Tongue (tissue), 2 donors: ENCODE results near the gene SUSD6. TPM values are rescaled to one million over a fixed set of nuclear protein-coding genes. Genes with fewer than 3 reads are reported as not detected.
A peak's percentile ranks its signal among the peaks of the same experiment; 100 is the strongest.
"Not testable (repeated sequence)": the region's sequence is repeated elsewhere in the genome, so short reads cannot be mapped to it uniquely, and the experiment has no call there.

ENCODE experiments used
- DNase-seq: peaks from one replicate; pipeline ENCODE4 v3.0.0-alpha.2; 2015
- total RNA-seq: library from RNA; depleted of rRNA; stranded (reverse); fragments of >200 nt; gene quantifications from one replicate; pipeline ENCODE4 v1.2.3, GENCODE V29; 2014

The SUSD6 gene
- total RNA-seq, 1 donor from 2014 or later = 27.2 TPM

DNA sequence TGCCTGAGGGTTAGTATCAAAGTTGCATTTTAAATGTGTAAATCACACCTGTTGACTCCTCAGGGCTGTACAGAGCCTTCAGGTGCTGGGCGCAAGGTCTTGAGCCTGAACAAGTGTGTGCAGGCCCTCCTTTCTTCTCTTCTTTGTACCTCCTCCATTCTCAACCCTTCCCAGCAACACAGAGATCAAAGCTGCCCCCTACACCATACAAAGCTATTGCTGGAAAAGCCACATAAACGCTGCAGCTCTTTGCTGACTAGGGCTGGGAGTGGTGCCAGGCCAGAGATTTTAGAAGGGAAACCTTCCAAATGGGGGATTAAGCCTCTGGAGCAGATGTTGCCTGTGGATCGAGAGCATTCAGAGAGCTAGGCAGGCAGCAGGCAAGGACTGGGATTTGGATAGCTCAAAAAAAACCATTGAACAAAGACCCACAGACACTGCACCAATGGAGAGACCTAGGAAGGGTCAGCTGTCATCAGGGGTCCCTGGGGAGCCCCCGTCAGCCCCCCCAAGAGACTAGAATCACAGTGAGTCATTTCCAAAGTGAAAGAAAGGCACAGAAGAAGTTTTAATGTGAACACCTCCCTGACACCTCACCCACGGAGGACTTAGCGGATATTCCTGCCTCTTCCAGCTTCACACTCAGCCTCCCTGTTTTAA lies 18.2 kb upstream of the SUSD6 start:
- DNase-seq = peak; percentile 98

DNA sequence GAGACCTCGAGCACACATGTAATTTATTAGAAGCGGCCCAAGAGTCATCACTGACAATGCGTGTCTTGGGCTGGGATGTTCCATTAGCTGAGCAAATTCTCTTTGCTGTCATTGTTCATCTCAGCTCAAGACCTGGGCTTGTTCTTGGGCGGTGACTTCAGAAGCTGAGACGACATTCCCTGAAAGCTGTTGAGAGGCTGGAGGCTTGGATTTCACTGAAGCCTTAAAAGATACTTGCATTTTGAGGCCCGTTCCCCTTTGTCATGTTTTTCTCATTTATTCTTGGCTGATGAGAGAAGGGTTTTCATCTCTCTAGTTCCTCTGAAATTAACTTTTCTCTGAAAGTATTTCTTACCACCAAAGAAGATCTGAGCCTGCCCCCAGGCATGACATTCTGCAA lies 16.6 kb upstream of the SUSD6 start:
- peak; percentile 67 for DNase-seq

DNA sequence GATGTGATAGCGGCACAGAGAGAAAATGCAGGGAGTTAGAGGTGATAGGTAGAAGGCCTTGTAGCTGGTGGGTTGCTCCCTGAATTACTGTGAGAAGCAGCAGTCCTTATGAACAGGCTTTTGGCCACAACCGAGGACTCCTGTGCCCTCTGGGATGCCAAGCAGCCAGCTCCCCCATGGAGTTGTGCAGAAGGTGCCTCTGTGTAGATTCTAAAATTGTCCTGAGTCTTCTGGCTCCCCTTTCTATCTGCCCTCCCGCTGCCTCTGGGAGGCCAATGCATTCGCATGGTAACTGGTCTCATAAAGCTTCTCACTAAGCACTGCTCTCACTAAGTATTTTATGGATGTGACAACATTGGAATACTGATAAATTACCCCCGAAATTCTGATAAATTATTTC lies 16.1 kb upstream of the SUSD6 start:
- DNase-seq = no peak

DNA sequence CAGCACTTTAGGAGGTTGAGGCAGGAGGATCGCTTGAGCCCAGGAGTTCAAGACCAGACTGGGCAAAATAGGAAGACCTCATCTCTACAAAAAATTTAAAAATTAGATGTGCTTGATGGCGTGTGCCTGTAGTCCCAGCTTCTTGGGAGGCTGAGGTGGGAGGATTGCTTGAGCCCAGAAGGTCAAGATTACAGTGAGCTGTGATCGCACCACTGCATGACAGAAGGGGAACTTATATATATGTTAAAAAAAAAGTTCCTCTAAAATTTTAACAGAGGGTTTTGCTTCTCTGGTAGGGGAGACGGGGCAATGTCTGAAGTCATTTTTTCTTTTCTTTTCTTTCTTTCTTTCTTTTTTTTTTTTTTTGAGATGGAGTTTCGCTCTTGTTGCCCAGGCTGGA lies 12.0 kb upstream of the SUSD6 start:
- DNase-seq = not testable (repeated sequence)

DNA sequence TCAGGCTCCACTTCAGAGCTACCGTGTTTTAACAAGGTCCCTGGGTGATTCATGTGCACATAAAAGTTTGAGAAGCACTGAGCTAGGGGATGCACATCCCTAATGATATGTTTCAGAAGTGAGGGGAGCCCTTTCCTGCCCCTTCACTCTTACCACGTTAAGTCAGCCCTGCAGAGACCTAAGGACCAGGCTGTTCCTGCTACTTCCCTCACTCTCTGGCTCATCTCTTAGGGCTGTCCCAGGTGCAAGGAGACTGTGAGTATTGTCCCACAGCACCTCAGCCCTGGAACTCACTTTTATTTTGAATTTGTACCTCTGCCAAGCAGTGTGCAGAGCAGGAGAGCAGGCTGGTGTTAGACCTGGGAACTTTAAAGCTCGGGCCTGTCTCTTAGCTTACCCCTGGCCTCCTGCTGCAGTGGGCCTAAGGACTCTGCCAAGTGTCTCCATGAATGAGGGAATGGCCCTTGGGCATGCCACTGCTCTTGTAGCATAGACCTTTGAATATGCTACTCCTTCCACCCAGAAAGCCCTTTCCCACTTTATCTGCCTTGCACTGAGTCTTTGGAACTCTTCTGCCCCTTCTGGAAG lies 11.0 kb upstream of the SUSD6 start:
- no peak for DNase-seq

DNA sequence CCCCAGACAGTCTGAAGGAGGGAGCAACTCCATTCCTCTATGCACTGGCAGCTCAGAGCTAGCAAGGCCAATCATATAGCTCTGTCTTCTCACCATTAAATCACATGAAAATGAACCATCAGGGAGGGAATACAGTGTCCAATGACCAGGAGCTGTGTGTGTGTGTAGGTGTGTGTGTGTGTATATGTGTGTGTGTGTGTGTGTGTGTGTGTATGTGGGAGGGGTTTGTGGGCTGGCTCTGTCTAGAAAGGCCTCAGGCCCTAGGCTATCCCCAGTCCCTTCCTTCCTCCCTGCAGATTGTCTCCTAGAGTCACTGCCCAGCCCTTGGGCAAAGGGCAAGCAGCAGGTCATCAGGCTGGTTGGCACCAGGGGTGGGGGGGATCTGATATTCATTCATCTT lies 5.7 kb upstream of the SUSD6 start:
- DNase-seq = no peak

DNA sequence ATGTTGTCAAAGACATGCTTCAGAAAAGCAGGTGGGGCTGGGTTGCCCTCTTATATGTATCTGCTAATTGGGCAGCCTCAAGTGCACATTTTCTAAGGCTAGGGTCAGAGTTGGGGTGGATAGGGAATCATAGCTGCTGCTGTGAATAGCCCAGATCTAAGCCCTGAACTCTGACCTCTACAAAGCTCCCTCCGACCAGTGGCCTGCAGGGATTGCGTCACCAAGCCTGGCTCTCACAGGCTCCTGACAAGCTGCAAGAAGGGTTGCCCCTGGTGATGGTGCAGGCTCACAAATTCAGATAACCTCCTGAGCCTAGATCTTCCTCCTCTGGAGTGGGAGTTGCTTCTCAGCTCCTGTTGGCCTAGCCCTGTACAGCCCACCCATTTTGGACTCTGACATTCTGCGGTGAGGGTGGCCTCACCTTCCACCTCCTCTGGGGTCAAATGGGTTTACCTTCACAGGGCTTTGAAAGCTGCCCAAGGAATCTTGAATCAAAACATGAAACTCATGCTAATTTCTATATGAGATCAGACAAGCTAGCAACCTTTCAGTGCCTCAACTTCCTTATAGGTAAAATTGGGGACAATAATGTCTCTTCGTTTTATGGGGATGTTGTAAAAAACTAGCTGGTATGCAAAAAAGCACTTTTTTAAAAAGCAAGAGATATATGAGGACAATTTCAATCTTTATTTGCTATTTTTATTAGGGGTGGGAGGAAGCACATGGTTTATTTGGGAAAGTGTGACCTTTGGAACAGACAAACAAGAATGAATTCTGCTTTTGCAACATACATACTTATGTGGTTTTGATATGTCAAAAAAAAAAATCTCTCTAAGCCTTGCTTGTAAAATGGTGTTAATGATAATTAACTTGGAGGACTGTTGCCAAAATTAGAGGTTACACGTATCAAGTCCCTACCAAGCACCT lies 4.9 kb upstream of the SUSD6 start:
- no peak for DNase-seq

DNA sequence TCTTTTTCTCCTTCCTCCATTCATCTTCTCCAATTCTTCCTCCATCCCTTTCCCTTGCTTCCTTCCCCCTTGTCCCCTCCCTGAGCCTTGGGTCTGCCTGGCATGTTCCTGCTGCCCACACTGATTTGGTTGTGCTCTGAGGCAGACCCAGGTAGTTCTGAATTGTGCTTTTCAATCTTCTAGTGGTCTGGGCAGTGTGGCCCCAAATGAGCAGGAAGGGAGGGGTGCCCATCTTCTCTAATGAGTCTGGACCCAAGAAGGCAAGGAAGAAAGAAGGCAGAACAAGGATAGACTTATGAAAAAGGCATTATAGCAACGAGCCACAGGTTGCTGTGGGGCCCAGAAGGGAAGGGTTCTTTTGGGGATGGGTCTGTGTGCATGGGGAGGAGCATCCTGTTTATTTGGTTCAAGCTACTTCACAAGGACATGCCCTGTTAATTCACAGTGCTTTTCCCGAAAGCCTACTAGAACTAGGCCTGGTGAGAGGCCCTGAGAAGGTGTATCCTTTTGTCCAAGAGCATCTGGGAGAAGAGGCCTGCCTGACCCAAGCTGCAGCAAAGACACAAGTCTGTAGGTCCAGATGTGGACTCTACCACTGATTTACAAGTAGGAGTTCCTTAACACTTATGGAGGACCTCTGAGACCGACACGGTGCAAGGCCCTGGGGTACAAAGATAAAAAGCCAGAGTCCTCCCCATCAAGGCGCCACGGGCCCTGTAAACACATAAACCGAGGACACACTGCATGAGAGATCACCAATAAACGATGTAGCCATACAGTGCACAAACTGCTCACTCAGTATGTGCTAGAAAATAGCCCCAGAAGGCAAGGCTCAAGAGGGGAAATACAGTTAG lies 1.1 kb upstream of the SUSD6 start:
- DNase-seq = peak; percentile 58

DNA sequence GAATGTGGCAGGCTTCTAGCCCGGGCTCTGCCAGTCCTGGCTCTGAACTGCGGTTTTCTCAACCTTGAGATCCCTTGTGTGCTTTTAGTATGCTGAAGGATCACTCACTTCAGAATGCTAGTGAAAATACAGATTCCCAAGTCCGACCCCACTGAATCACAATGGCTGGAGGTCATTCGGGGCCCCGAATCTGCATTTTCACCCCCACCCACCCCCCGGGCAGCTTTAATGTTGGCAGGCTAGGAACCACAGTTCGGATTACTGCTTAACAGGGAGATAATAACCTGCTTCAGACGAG lies 573 bp upstream of the SUSD6 start:
- DNase-seq = no peak

DNA sequence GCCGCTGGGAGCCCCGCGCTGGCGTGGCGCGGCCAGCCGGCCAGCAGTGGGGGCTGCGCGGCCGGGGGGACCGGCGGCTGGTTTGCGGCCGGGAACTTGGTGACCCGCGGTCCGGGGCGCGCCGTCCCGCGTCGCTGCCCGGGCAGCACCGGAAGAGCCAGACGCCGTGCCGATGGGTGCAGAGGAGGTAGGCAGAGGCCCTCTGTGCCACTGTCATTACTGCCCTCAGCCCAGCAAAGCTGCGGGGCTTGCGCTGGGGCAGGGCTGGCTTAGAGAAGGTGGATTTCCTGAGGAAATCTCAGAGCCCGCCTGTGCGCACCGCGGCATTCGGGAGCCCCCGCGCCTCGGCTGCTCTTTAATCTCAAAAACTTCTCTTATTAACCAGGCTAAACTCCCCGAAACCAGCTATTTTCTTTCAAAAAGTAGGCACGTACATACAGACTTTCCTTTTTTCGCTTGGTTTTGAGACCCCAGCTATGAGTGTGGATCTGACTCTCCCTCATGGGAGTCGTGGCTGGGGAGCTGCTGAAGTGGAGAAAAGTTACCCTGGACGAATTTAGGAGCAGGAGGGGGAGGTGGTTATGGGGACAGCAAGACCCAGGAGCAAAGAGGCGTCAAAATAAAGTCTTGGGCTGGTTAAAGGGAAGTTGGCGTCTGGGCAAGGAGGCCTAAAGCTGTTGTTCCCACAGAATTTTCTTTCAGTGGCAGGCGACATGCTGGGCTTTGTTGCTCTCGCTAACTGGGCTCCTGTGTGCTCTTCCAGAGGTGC lies 802 bp downstream of the SUSD6 start:
- DNase-seq = no peak

DNA sequence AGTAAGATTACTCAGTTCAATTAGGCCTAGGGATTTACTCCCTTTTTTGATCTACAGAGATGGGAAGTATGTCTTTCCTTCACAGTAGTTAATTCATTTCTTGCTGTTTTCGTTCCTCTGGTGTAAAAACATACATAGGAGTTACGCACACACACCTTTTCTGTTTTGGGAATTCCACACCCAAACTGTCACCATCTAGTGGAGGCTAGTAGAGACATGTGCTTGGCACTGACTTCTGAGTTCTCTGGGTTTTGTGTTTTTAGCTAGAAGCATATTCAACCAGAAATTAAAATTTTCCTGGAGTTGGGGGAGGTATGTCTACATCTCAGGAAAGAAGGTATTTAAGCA lies 1.4 kb downstream of the SUSD6 start:
- DNase-seq = peak; percentile 67

DNA sequence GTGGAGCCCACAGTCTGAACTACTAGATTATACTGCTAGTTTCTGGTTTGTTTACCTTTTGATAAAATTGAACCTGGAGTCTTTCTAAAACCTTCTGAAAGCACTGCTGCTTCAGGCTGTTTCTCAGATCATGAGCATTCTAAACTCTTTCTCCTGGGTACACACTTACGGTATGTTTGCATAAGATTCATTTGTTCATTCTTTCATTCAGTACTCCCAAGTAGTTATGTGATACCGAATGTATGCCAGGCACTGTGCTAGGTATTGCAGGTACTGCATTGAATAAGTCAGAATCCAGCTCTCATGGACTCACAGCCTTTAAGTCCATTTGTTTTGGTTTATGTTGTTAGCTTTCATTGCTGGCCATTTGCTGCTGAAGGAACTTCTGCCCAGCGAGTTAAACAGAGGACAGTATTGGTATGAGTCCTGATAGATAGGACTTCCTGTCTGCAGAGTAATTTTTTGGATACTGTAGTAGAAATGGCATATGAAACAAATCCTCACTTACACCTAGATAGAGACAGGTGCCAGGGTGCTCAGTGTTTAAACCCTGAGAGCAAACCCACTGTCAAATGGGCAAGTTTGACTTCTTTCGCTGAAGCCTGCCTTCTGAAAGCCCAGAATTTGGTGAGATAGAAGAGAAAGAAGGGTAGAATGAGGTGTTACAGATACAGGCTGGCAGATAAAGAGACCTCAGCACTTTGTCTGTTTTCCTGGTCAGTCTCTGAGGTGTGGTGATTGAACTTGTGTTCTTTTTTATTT lies 2.1 kb downstream of the SUSD6 start:
- DNase-seq = no peak

DNA sequence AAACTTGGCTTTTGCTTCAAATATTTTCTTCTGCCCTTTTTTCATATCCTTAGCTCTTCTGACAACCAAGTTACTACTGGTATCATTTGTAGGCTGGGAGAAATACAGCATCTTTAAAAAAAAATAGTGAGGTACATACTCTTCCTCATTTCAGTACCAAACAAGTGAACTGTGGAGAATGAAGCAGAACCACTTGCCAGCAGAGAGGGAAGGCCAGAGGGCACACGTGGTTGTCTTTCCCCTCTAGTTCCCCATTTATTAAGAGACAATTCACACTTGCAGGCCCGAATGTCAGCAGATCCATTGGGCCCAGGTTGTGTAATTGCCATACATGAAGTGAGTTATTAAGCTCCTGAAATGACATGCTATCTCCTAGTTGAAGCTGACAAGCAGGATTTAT lies 3.2 kb downstream of the SUSD6 start:
- DNase-seq = no peak

DNA sequence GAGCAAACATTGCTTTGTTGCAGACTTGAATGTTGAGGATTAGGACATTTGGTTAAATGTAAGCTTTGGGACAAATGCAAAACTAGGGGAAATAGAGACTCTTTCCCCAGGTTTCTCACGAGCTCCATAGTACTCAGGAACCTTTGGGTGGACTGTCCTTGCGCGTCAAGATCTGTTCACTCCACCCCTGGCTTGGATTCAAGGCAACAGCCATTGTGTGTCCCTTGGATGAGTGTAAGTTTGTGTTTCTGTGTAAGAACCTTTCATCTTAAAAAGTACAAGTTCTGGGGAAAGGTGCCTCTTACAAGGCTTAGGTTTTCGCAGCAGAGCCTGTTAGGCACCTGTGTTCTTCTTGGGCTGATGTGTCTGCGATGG lies 3.7 kb downstream of the SUSD6 start:
- no peak for DNase-seq

DNA sequence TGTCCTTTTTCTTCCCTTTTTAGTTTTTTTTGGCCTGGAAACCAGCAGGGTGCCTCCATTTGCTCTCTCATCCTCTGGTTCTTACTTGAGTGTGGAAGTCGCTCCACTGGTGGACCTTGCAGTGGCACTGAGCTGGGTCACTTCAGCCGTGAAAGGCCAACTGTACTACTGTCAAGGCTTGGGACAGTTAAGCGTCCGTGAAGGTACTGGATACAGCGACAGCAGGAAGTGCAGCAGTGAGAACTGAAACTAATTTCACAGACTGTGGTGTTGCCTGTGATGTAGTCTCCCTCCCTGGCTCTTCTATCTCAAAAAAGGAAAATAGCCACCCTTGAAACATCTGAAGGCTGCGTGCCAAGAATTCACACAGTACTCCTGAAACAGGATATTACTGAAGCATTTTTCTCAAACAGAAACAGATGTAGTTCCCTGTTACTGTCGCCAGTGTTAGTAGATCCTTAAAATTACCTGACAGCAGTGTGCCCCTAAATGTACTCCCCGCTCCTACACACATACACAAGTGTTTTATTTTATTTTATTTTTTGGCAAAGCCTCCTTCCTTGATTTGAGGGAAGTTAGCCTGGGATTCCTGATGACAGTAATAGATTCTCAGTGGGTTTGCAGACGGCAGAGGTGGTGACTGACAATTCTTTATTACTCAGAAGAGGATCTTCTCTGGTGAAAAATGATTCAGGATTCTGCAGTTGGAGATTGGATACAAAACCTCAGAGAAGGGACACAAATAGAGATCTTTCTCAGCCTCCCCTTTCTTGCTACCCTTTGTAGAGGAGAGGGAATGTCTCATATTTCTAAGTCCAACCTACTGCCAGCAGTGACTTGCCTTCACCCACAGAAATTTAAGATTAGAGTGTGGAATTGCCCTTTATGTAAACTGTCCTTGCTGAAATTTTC lies 4.4 kb downstream of the SUSD6 start:
- DNase-seq = peak; percentile 79

DNA sequence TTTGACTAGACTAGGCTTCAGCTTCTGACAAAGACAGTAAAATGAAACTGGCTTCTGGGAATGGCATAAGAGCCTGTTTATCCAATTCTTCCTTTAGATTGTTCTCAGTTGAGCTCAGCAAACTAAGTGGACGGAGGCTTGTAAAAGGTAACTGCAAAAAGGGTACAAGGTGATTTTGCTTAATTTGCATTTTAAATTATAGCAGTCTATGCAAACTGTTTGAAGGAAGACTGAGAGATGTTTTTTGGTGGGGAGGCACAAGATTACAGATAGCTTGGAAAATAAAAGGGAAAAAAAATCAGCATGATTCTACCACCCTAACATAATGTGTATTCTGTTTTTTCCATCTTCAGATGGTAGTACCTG lies 5.0 kb downstream of the SUSD6 start:
- no peak for DNase-seq

DNA sequence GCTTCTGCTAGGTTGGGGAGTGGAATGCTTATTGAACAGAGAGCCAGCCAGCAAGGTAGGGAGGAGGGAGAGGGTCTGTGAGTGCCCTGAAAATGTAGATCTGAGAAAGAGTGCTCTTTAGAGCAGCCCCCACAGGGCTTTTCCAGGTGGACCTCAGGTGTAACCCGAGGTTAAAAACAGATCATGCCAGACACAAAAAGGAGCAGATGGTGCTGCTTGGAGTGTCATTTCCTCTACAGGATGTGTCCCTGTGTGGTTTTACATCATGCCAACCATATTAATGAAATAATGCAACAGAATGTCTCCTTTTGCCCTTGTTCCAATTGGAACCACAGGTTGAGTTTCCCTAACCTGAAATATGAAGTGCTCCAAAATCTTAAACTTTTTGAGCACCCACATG lies 6.4 kb downstream of the SUSD6 start:
- no peak for DNase-seq

DNA sequence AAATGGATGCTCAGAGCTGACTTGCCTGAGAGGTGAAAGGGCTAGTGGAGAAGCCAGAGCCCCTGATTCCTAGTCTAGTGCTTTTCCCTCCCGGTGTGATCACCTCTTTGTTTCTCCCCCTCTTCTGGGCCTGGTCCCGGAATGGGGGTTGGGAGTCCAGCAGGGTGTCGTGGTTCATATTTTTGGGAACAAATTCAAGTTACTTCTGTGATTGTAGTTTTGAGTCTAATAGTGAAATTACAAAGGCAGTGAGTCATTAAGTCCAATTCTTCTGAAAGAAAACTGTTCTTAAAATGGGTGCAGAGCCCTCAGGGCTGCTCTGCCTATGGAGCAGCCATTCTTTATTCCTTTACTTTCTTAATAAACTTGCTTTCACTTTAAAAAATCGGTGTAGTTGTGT lies 7.6 kb downstream of the SUSD6 start:
- no peak for DNase-seq

DNA sequence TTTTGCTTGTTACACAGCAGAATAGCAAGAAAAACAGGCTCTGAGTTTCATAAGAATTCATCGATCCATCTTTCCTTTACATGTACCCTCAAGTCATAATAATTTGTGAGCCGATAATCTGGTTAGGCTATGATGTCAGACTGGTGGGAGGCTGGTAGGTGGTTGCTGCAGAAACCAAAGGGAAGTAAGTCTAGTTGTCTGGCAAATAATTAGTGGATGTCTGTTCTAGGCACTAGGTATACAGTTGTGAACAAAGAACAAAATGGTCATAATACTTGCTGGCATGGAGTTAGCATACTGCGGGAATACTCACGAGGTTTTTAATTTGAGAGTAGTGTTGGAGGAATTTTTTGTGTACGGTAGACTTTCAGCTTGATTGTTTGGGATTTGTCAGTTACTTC lies 8.8 kb downstream of the SUSD6 start:
- no peak for DNase-seq

DNA sequence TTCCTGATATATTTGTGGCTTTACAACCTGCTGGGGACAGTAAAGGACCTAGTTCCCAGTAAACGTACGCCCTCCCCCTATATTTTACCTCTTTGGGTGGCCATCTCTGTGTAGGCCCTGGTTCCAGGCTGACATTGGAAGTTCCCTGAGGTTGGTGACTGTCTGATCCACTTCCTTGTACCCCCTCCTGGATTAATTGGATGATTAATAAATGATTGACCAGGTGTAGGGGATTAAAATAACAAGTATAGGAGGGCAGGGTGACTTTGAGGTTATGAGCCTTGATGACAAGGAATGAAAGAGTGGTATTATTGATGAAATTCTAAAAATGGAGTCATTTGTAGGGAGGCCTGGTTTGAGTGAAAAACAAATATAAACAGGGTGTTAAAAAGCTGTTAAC lies 9.6 kb downstream of the SUSD6 start:
- DNase-seq = no peak
